Thoracic aorta (tissue), 2 donors: Measurements from ENCODE around the gene MAP3K13. TPM values are rescaled to one million over a fixed set of nuclear protein-coding genes. Genes with fewer than 3 reads are reported as not detected.

Source experiments
- ATAC-seq: fragments of 150-250 bp; one replicate; pipeline ENCODE4 v1.8.0; 2017; ENCODE audit warnings: low read depth; ENCODE audit not compliant: insufficient number of reproducible peaks, low FRiP score
- DNase-seq: peaks from one replicate; pipeline ENCODE4 v3.0.0-alpha.2; 2020; ENCODE audit warnings: low spot score
- H3K27ac ChIP-seq, 2 donors: fragments of 200-600 bp; sonication (generic); 1 replicate in 1 of 2; 2 replicates in 1 of 2; pipeline ENCODE4 v1.5.1; 2016; ENCODE audit warnings: mild to moderate bottlenecking in 2 of 2, moderate library complexity in 2 of 2
- H3K27me3 ChIP-seq: fragments of 200-600 bp; sonication (generic); replicated peaks from 2 replicates; pipeline ENCODE4 v1.6.0; 2016; ENCODE audit warnings: mild to moderate bottlenecking; ENCODE audit not compliant: insufficient read depth
- H3K36me3 ChIP-seq: fragments of 200-600 bp; sonication (generic); one replicate; pipeline ENCODE4 v1.5.1; 2016
- H3K4me1 ChIP-seq, 2 donors: fragments of 200-600 bp; sonication (generic); 1 replicate in 1 of 2; 2 replicates in 1 of 2; pipeline versions ENCODE4 v1.5.1 to v1.6.0; 2016; ENCODE audit warnings: low read depth in 2 of 2, mild to moderate bottlenecking in 1 of 2; ENCODE audit not compliant: control insufficient read depth in 1 of 2
- H3K4me3 ChIP-seq: fragments of 200-600 bp; sonication (generic); 2 replicates; pipeline ENCODE4 v1.5.1; 2016; ENCODE audit warnings: mild to moderate bottlenecking
- H3K9me3 ChIP-seq: fragments of 200-600 bp; sonication (generic); 2 replicates; pipeline ENCODE4 v1.5.1; 2016
- total RNA-seq, 2 donors: library from RNA; depleted of rRNA; stranded (reverse); fragments of >200 nt; gene quantifications; one replicate each; pipeline versions ENCODE4 v1.1.0 to v1.2.3, GENCODE V29; 2016
- TF ChIP-seq, protein P1 (sequence below): fragments of 200-600 bp; sonication (generic); IDR thresholded peaks from one replicate; pipeline ENCODE4 v1.5.1; 2019; ENCODE audit warnings: antibody characterized with exemption

Gene MAP3K13
- total RNA-seq, 2 donors from 2014 or later, result 17.3 to 21.9 TPM

DNA sequence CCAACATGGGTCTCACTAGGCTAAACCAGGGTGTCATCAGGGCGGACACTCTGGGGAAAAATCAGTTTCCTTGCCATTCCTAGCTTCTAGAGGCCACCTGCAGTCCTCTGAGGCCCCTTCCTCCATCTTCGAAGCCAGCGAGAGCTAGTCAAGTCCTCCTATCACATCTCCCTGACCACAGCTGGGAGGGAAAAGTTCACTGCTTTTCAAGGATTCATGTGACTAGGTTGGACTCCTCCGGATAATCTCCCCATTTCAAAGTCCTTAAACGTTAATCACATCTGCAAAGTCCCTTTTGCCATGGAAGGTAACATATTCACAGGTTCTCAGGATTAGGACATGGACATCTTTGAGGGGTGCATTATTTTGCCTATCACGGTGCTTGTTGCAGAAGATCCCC is 35.9 kb upstream of the MAP3K13 start:
- ATAC-seq (no peak), DNase-seq (no peak)
- no peaks in the 10 kb centered on the region for H3K36me3 ChIP-seq
- no peaks in the 10 kb centered on the region for H3K27me3 ChIP-seq
- TF ChIP-seq, protein P1, sequence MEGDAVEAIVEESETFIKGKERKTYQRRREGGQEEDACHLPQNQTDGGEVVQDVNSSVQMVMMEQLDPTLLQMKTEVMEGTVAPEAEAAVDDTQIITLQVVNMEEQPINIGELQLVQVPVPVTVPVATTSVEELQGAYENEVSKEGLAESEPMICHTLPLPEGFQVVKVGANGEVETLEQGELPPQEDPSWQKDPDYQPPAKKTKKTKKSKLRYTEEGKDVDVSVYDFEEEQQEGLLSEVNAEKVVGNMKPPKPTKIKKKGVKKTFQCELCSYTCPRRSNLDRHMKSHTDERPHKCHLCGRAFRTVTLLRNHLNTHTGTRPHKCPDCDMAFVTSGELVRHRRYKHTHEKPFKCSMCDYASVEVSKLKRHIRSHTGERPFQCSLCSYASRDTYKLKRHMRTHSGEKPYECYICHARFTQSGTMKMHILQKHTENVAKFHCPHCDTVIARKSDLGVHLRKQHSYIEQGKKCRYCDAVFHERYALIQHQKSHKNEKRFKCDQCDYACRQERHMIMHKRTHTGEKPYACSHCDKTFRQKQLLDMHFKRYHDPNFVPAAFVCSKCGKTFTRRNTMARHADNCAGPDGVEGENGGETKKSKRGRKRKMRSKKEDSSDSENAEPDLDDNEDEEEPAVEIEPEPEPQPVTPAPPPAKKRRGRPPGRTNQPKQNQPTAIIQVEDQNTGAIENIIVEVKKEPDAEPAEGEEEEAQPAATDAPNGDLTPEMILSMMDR, result no peak
- no peak overlapping the region for H3K27ac ChIP-seq
- H3K4me1 ChIP-seq, result no peaks in the 10 kb centered on the region
- no peaks in the 10 kb centered on the region for H3K9me3 ChIP-seq
- no peak overlapping the region for H3K4me3 ChIP-seq

DNA sequence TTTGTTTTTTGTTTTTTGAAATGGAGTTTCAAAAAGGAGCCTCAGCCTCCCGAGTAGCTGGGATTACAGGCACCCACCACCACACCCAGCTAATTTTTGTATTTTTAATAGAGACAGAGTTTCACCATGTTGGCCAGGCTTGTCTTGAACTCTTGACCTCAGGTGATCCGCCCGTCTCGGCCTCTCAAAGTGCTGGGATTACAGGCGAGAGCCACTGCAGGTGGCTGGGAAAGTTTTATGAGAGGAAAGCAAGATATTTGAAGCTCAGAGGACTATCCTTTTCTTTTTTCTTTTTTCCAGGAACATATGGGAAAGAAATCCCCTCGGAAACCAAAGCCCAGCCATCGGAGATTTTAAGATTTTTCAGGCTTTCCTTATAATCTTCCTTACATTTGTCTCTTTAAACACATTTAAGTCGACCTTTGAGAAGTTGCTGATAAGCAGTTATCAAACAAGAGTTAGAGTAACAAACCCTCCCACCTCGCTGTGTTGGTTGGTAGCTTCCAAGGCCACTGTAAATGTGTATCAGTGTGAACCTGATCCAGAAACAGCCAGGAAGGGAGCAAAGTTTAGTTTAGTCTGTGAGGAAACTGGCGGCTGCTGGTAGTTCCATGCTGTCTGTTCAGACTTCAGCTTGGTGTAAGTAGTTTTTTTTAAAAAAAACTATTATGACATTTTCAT is 34.5 kb upstream of the MAP3K13 start:
- ATAC-seq (no peak), DNase-seq (no peak)
- no peaks in the 10 kb centered on the region for H3K36me3 ChIP-seq
- no peak overlapping the region for H3K4me3 ChIP-seq
- no peaks in the 10 kb centered on the region for H3K27me3 ChIP-seq
- no peaks in the 10 kb centered on the region for H3K9me3 ChIP-seq
- TF ChIP-seq, protein P1, result no peak
- no peak overlapping the region for H3K27ac ChIP-seq
- no peaks in the 10 kb centered on the region for H3K4me1 ChIP-seq

DNA sequence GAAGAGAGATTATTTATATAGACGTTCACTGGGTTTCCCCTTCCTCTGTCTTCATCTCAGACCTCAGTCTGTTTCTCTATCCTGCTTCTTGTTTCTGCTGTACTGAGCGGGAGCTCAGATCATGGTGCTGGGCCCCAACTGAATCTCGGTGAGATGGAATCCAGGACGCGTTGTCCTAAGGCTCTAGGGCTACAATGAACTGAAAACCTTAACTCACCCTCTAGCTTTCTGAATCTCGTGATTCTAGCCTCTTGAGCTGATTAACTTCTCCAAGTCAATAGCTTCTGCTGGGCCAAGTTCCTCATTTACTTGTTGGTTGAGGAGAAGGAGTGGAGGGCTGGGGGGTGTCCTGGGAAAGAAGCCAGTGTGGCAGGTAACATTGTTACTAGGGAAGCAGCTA is 32.7 kb upstream of the MAP3K13 start:
- ATAC-seq, result no peak
- Histone ChIP-seq H3K4me3 (no peak overlapping the region), H3K4me1 (no peaks in the 10 kb centered on the region), H3K9me3 (no peaks in the 10 kb centered on the region), H3K27ac (no peak overlapping the region), H3K36me3 (no peaks in the 10 kb centered on the region), H3K27me3 (no peaks in the 10 kb centered on the region)
- no peak for DNase-seq
- TF ChIP-seq, protein P1, result no peak

DNA sequence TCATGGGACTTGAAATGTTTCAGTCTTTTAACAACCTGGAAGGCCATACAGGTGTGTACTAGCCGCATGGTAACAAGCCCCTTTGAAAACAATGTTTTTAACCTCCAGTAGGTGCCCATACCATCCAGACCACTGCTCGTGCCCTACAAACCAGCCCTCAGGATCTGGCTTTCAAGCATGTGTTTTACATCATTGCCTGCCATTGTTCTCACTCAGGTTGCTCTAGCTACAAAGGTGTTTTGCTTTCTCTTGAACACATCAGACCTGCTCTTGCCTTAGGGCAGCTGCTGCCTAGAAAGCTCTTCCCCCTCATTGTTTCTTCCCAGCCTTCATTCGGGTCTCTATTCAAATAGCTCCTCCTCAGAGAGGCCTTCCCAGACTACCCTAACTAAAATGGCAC is 32.3 kb upstream of the MAP3K13 start:
- no peak overlapping the region for H3K27ac ChIP-seq
- DNase-seq (no peak), ATAC-seq (no peak)
- H3K9me3 ChIP-seq, result no peaks in the 10 kb centered on the region
- H3K4me3 ChIP-seq, result no peak overlapping the region
- no peaks in the 10 kb centered on the region for H3K4me1 ChIP-seq
- H3K27me3 ChIP-seq, result no peaks in the 10 kb centered on the region
- TF ChIP-seq, protein P1, result no peak
- no peaks in the 10 kb centered on the region for H3K36me3 ChIP-seq

DNA sequence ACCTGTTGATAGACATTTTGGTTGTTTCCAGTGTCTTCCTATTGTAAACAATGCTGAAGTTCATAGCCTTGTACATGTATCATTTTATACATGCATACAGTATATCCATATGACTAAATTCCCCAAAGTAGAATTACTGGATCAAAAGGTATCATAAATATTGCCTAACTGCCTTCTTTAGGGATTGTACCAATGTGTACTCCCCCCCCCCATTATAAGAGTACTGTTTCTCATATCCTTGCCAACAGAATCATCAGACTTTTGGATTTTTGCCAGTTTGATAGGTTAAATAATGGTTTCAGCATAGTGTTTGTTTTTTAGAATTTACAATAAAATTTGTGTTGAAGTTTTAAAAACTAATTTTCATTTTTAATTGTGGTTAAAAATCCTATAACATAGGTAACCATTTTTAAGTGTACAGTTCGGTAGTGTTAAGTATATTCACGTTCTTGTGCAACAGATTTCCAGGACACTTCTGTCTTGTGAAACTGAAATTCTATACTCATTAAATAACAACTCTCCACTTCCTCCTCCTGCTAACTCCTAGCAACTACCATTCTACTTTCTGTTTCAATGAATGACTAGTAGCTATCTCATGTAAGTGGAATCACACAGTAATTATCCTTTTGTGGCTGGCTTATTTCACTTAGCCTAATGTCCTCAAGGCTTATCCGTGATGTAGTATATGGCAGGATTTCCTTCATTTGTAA is 30.8 kb upstream of the MAP3K13 start:
- Histone ChIP-seq H3K27me3 (no peaks in the 10 kb centered on the region), H3K36me3 (no peaks in the 10 kb centered on the region), H3K4me1 (no peaks in the 10 kb centered on the region), H3K27ac (no peak overlapping the region), H3K4me3 (no peak overlapping the region), H3K9me3 (no peaks in the 10 kb centered on the region)
- ATAC-seq, result no peak
- DNase-seq, result no peak
- TF ChIP-seq, protein P1, result no peak
